Left ventricle myocardium inferior (tissue), 1 donor: ENCODE results near the gene BCDIN3D. TPM values are rescaled to one million over a fixed set of nuclear protein-coding genes. Genes with fewer than 3 reads are reported as not detected.

Experiments used
- DNase-seq: peaks from one replicate; pipeline ENCODE4 v3.0.0-alpha.2; 2020
- H3K27ac ChIP-seq: fragments of 200-600 bp; replicated peaks from 2 replicates; pipeline ENCODE4 v1.8.0; 2021
- H3K27me3 ChIP-seq: fragments of 200-600 bp; 2 replicates; pipeline ENCODE4 v1.8.0; 2021; ENCODE audit warnings: low read depth
- H3K36me3 ChIP-seq: fragments of 200-600 bp; 2 replicates; pipeline ENCODE4 v1.8.0; 2021
- H3K4me1 ChIP-seq: fragments of 200-600 bp; 2 replicates; pipeline ENCODE4 v1.8.0; 2021
- H3K4me3 ChIP-seq: fragments of 200-600 bp; 2 replicates; pipeline ENCODE4 v1.8.0; 2021; ENCODE audit warnings: mild to moderate bottlenecking, moderate library complexity
- H3K9me3 ChIP-seq: fragments of 200-600 bp; replicated peaks from 2 replicates; pipeline ENCODE4 v1.8.0; 2021
- CTCF ChIP-seq: fragments of 200-600 bp; IDR thresholded peaks from 2 replicates; pipeline ENCODE4 v1.8.0; 2021; ENCODE audit warnings: antibody characterized with exemption, mild to moderate bottlenecking, borderline replicate concordance
- intact Hi-C: fragments of 100-400 bp; cut with micrococcal nuclease; formaldehyde crosslinking; loops from one replicate; pipeline ENCODE4 v1.11.0; 2022
- total RNA-seq: library from RNA; stranded (reverse); fragmentation: NEBNext Ultra II Directional; extraction: Animal tissue kit (Norgen Biotek cat#: 25700); gene quantifications from one replicate; pipeline ENCODE4 v1.2.1, GENCODE V29; 2021
- donor health status: DM: no; HTN: yes; CAD: no; lungs with severe emphysema.

The BCDIN3D gene
- total RNA-seq, 1 donor from 2014 or later, result 2.9 TPM

GRCh38 chr12:49878021-49878420, 35.1 kb upstream of the BCDIN3D start:
- TF ChIP-seq CTCF, result no peak
- Histone ChIP-seq H3K27me3 (peaks cover 18% of the 10 kb centered on the region), H3K9me3 (no peaks in the 10 kb centered on the region), H3K36me3 (no peaks in the 10 kb centered on the region), H3K4me3 (no peak overlapping the region), H3K27ac (no peak overlapping the region), H3K4me1 (peaks cover 4% of the 10 kb centered on the region)
- no peak for DNase-seq
- intact Hi-C loops, result no loop called here

GRCh38 chr12:49877066-49877465, 34.2 kb upstream of the BCDIN3D start:
- intact Hi-C loops, result no loop called here
- no peak overlapping the region for H3K4me3 ChIP-seq
- peaks cover 12% of the 10 kb centered on the region for H3K27me3 ChIP-seq
- no peaks in the 10 kb centered on the region for H3K36me3 ChIP-seq
- H3K9me3 ChIP-seq, result no peaks in the 10 kb centered on the region
- DNase-seq, result no peak
- no peak for TF ChIP-seq CTCF
- peaks cover 11% of the 10 kb centered on the region for H3K4me1 ChIP-seq
- no peak overlapping the region for H3K27ac ChIP-seq

GRCh38 chr12:49876070-49876469, 33.2 kb upstream of the BCDIN3D start:
- no peak for TF ChIP-seq CTCF
- Histone ChIP-seq H3K4me3 (no peak overlapping the region), H3K27me3 (peaks cover 12% of the 10 kb centered on the region), H3K36me3 (no peaks in the 10 kb centered on the region), H3K4me1 (peaks cover 11% of the 10 kb centered on the region), H3K9me3 (no peaks in the 10 kb centered on the region), H3K27ac (no peak overlapping the region)
- no peak for DNase-seq
- intact Hi-C loops, result no loop called here

- Histone ChIP-seq H3K27me3 (peaks cover 12% of the 10 kb centered on the region), H3K27ac (no peak overlapping the region), H3K4me3 (no peak overlapping the region), H3K4me1 (peaks cover 17% of the 10 kb centered on the region), H3K9me3 (no peaks in the 10 kb centered on the region), H3K36me3 (no peaks in the 10 kb centered on the region)
- DNase-seq, result no peak
- intact Hi-C loops, result no loop called here
- TF ChIP-seq CTCF, result no peak
These were observed 32.3 kb upstream of the BCDIN3D start for GRCh38 chr12:49875115-49875720.

- intact Hi-C loops, result no loop called here
- peaks cover 12% of the 10 kb centered on the region for H3K27me3 ChIP-seq
- H3K4me3 ChIP-seq, result no peak overlapping the region
These were observed 31.4 kb upstream of the BCDIN3D start for GRCh38 chr12:49874142-49874897.

More at GRCh38 chr12:49874142-49874897, 31.4 kb upstream of the BCDIN3D start:
- no peaks in the 10 kb centered on the region for H3K9me3 ChIP-seq
- TF ChIP-seq CTCF, result no peak
- no peak overlapping the region for H3K27ac ChIP-seq
- DNase-seq, result no peak
- H3K4me1 ChIP-seq, result peaks cover 25% of the 10 kb centered on the region
- no peaks in the 10 kb centered on the region for H3K36me3 ChIP-seq
